ENCODE data around the gene CEP70. TPM values are rescaled to one million over a fixed set of nuclear protein-coding genes. Genes with fewer than 3 reads are reported as not detected.

Gene CEP70
- total RNA-seq, 1 experiment from 2014 or later, result 64.5 TPM

- intact Hi-C loops (cut with micrococcal nuclease; ENCODE audit: unreplicated experiment) (no loop called here), in situ Hi-C loops (cut with HindIII; ENCODE audit: low pct_unique_long_range_greater_than_20kb, low sequenced_read_pairs) (no loop called here)
- POLR2A ChIA-PET, result no interaction called here
- CTCF ChIA-PET, result no interaction called here
- TF ChIP-seq SIN3A (IDR thresholded peaks at IDR 0.05; ENCODE audit: borderline replicate concordance, insufficient read depth, low read depth, low read length) (no peak), TCF7L2 (IDR thresholded peaks at IDR 0.05; ENCODE audit: low read depth, low read length) (no peak), REST (IDR thresholded peaks at IDR 0.05; ENCODE audit: insufficient read depth in 1 of 2, low read depth in 2 of 2, low read length in 1 of 2) (no peak), POLR2AphosphoS5 (IDR thresholded peaks at IDR 0.05; ENCODE audit: low read depth, low read length) (no peak), CTCF (IDR thresholded peaks at IDR 0.05) (no peak)
- Histone ChIP-seq H3K4me1 (ENCODE audit: control insufficient read depth, insufficient read depth, low read length) (no peaks in the 10 kb centered on the region), H3K4me3 (ENCODE audit: low read depth in 2 of 2, low read length in 2 of 2) (no peak overlapping the region), H3K27ac (ENCODE audit: low read length) (no peak overlapping the region), H3K9me3 (ENCODE audit: control insufficient read depth, insufficient read depth, low read depth, low read length) (peaks cover 28% of the 10 kb centered on the region; the same call in 1 of the 2 replicates), H3K27me3 (ENCODE audit: control insufficient read depth, insufficient read depth, low read length) (no peaks in the 10 kb centered on the region), H3K36me3 (ENCODE audit: control insufficient read depth, insufficient read depth, low read length) (no peaks in the 10 kb centered on the region)
- ATAC-seq (no peak), DNase-seq (ENCODE audit: low read depth, low spot score) (no peak)
- no TSS peak for BruUV-seq (replicated peaks)
Observed at GRCh38 chr3:138549179-138549977, 44.7 kb downstream of the CEP70 start.

- Histone ChIP-seq H3K4me1 (ENCODE audit: control insufficient read depth, insufficient read depth, low read length) (no peaks in the 10 kb centered on the region), H3K27me3 (ENCODE audit: control insufficient read depth, insufficient read depth, low read length) (no peaks in the 10 kb centered on the region), H3K4me3 (ENCODE audit: low read depth in 2 of 2, low read length in 2 of 2) (no peak overlapping the region), H3K9me3 (ENCODE audit: control insufficient read depth, insufficient read depth, low read depth, low read length) (peaks cover 28% of the 10 kb centered on the region; the same call in 1 of the 2 replicates), H3K27ac (ENCODE audit: low read length) (no peak overlapping the region), H3K36me3 (ENCODE audit: control insufficient read depth, insufficient read depth, low read length) (no peaks in the 10 kb centered on the region)
- BruUV-seq (replicated peaks), result no TSS peak
- in situ Hi-C loops (cut with HindIII; ENCODE audit: low pct_unique_long_range_greater_than_20kb, low sequenced_read_pairs), result no loop called here
- DNase-seq (ENCODE audit: low read depth, low spot score) (no peak), ATAC-seq (no peak)
- ChIA-PET CTCF (no interaction called here), POLR2A (no interaction called here)
- TF ChIP-seq REST (IDR thresholded peaks at IDR 0.05; ENCODE audit: insufficient read depth in 1 of 2, low read depth in 2 of 2, low read length in 1 of 2) (no peak), SIN3A (IDR thresholded peaks at IDR 0.05; ENCODE audit: borderline replicate concordance, insufficient read depth, low read depth, low read length) (no peak), CTCF (IDR thresholded peaks at IDR 0.05) (no peak), TCF7L2 (IDR thresholded peaks at IDR 0.05; ENCODE audit: low read depth, low read length) (no peak)
- intact Hi-C loops (cut with micrococcal nuclease; ENCODE audit: unreplicated experiment), result no loop called here
Observed at GRCh38 chr3:138547342-138547975, 46.6 kb downstream of the CEP70 start.
